ENCODE data around the gene ACP7. TPM values are rescaled to one million over a fixed set of nuclear protein-coding genes. Genes with fewer than 3 reads are reported as not detected.

ACP7 gene
- total RNA-seq, 1 donor from 2014 or later: 0.31 TPM

GRCh38 chr19:39054091-39054470 is 30.1 kb upstream of the ACP7 start:
- no peaks in the 10 kb centered on the region for H3K36me3 Mint-ChIP-seq
- H3K4me3 Mint-ChIP-seq: no peak overlapping the region
- H3K27ac Mint-ChIP-seq: peak overlapping the region; percentile 56

GRCh38 chr19:39057615-39058014 is 26.6 kb upstream of the ACP7 start:
- DNase-seq (ENCODE audit: extremely low spot score, unreplicated experiment): no peak
- Mint-ChIP-seq H3K36me3 (no peaks in the 10 kb centered on the region), H3K4me1 (ENCODE audit: unreplicated experiment) (no peaks in the 10 kb centered on the region), H3K9me3 (no peaks in the 10 kb centered on the region), H3K27ac (no peak overlapping the region), H3K4me3 (no peak overlapping the region), H3K27me3 (no peaks in the 10 kb centered on the region)
- TF ChIP-seq, protein P1, sequence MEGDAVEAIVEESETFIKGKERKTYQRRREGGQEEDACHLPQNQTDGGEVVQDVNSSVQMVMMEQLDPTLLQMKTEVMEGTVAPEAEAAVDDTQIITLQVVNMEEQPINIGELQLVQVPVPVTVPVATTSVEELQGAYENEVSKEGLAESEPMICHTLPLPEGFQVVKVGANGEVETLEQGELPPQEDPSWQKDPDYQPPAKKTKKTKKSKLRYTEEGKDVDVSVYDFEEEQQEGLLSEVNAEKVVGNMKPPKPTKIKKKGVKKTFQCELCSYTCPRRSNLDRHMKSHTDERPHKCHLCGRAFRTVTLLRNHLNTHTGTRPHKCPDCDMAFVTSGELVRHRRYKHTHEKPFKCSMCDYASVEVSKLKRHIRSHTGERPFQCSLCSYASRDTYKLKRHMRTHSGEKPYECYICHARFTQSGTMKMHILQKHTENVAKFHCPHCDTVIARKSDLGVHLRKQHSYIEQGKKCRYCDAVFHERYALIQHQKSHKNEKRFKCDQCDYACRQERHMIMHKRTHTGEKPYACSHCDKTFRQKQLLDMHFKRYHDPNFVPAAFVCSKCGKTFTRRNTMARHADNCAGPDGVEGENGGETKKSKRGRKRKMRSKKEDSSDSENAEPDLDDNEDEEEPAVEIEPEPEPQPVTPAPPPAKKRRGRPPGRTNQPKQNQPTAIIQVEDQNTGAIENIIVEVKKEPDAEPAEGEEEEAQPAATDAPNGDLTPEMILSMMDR (conservative IDR thresholded peaks at IDR 0.05): no peak

More at GRCh38 chr19:39054091-39054470, 30.1 kb upstream of the ACP7 start:
- no peak for DNase-seq (ENCODE audit: extremely low spot score, unreplicated experiment)
- Mint-ChIP-seq H3K9me3 (no peaks in the 10 kb centered on the region), H3K27me3 (no peaks in the 10 kb centered on the region), H3K4me1 (ENCODE audit: unreplicated experiment) (no peaks in the 10 kb centered on the region)
- TF ChIP-seq, protein P1 (conservative IDR thresholded peaks at IDR 0.05): no peak

- Mint-ChIP-seq H3K27me3 (no peaks in the 10 kb centered on the region), H3K4me1 (ENCODE audit: unreplicated experiment) (no peaks in the 10 kb centered on the region), H3K36me3 (no peaks in the 10 kb centered on the region), H3K9me3 (no peaks in the 10 kb centered on the region), H3K27ac (no peak overlapping the region), H3K4me3 (no peak overlapping the region)
- DNase-seq (ENCODE audit: extremely low spot score, unreplicated experiment): no peak
- TF ChIP-seq, protein P1 (conservative IDR thresholded peaks at IDR 0.05): no peak
Measured at GRCh38 chr19:39059302-39059701, 24.9 kb upstream of the ACP7 start.

DNA sequence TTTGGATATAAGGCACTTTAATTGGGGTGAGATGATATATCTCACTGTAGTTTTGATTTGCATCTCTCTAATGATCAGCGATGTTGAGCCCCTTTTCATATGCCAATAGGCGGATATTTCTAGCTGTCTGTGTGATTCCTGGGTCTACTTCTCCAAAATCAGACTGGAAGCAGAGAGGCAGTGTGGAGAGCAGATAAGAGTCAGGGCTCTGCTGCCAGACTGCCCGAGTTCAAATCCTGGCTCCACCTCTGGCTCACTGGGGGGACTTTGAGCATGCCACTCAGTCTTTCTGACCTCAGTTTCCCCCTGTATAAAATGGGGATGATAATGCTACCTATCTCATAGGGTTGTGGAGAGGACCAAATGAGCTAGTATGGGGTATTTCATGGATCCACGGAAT is 24.0 kb upstream of the ACP7 start:
- no peak overlapping the region for H3K27ac Mint-ChIP-seq
- no peak overlapping the region for H3K4me3 Mint-ChIP-seq
- TF ChIP-seq, protein P1 (conservative IDR thresholded peaks at IDR 0.05): no peak
- no peaks in the 10 kb centered on the region for H3K36me3 Mint-ChIP-seq
- H3K9me3 Mint-ChIP-seq: no peaks in the 10 kb centered on the region
- H3K27me3 Mint-ChIP-seq: no peaks in the 10 kb centered on the region
- no peaks in the 10 kb centered on the region for H3K4me1 Mint-ChIP-seq (ENCODE audit: unreplicated experiment)
- no peak for DNase-seq (ENCODE audit: extremely low spot score, unreplicated experiment)

- no peak for DNase-seq (ENCODE audit: extremely low spot score, unreplicated experiment)
- Mint-ChIP-seq H3K36me3 (no peaks in the 10 kb centered on the region), H3K4me3 (no peak overlapping the region), H3K9me3 (no peaks in the 10 kb centered on the region), H3K4me1 (ENCODE audit: unreplicated experiment) (no peaks in the 10 kb centered on the region), H3K27me3 (peaks cover 4% of the 10 kb centered on the region), H3K27ac (no peak overlapping the region)
- TF ChIP-seq, protein P1 (conservative IDR thresholded peaks at IDR 0.05): no peak
Measured at GRCh38 chr19:39064405-39064804, 19.8 kb upstream of the ACP7 start.

- Mint-ChIP-seq H3K9me3 (no peaks in the 10 kb centered on the region), H3K27ac (no peak overlapping the region), H3K27me3 (peaks cover 4% of the 10 kb centered on the region), H3K4me3 (no peak overlapping the region), H3K36me3 (no peaks in the 10 kb centered on the region), H3K4me1 (ENCODE audit: unreplicated experiment) (no peaks in the 10 kb centered on the region)
- DNase-seq (ENCODE audit: extremely low spot score, unreplicated experiment): no peak
- TF ChIP-seq, protein P1 (conservative IDR thresholded peaks at IDR 0.05): no peak
Measured at GRCh38 chr19:39065928-39066327, 18.2 kb upstream of the ACP7 start.

All from type B pancreatic cell (in vitro differentiated cells).